GM12878 (cell line): ENCODE measurements around the gene HSPA4. TPM values are rescaled to one million over a fixed set of nuclear protein-coding genes. Genes with fewer than 3 reads are reported as not detected.

Experiments
- ATAC-seq: fragments of 200-7000 bp; cut with Tn5 transposase; 3 replicates; pipeline ENCODE4 v1.9.1; 2020; ENCODE audit warnings: mild to moderate bottlenecking, moderate library complexity
- BruUV-seq: library from RNA; stranded (reverse); fragments of 400-500 nt; replicated peaks from 2 replicates; lab custom pipeline; 2021; lab: Mats Ljungman, UMichigan
- CTCF ChIA-PET: fragments of 300-600 bp; sonication (Branson Sonifier 250); formaldehyde crosslinking; extraction: SDS; loops from one replicate; lab custom pipeline; 2021; ENCODE audit warnings: inconsistent platforms; lab: Yijun Ruan, JAX
- POLR2A ChIA-PET: fragments of 350-600 bp; formaldehyde crosslinking; extraction: SDS; loops from one replicate; lab custom pipeline; 2021; ENCODE audit warnings: inconsistent platforms; lab: Charles Lee
- RAD21 ChIA-PET: fragments of 300-600 bp; sonication (Branson Sonifier 250); formaldehyde crosslinking; loops from one replicate; lab custom pipeline; 2023; ENCODE audit warnings: antibody characterized with exemption; ENCODE audit not compliant: unreplicated experiment; lab: Charles Lee
- SMC1A ChIA-PET: fragments of 300-600 bp; sonication (Branson Sonifier 250); formaldehyde crosslinking; loops from one replicate; lab custom pipeline; 2023; ENCODE audit not compliant: unreplicated experiment, uncharacterized antibody; lab: Charles Lee
- DNase-seq: peaks from one replicate; pipeline ENCODE4 v3.0.0-alpha.2; 2011; ENCODE audit warnings: low read depth, low spot score
- FAIRE-seq: peaks from 3 replicates; lab custom pipeline; 2011; peaks lifted over from hg19 to GRCh38; lab: Jason Lieb, UNC
- H2AFZ ChIP-seq: 2 replicates; pipeline ENCODE4 v1.6.0; 2011; ENCODE audit warnings: low read depth, low read length, control low read depth; ENCODE audit not compliant: control insufficient read depth
- H3K27ac ChIP-seq: 2 replicates; pipeline ENCODE4 v1.5.1; 2011; ENCODE audit warnings: control low read depth; ENCODE audit not compliant: control insufficient read depth, insufficient read depth
- H3K27me3 ChIP-seq, 2 experiments: replicated peaks in 1 of 2; 2 replicates each; pipeline versions ENCODE4 v1.6.0 to v1.6.1; 2011; ENCODE audit warnings: low read length in 1 of 2; ENCODE audit not compliant: control insufficient read depth in 2 of 2, insufficient read depth in 2 of 2
- H3K36me3 ChIP-seq, 2 experiments: 2 replicates each; pipeline ENCODE4 v1.5.1; 2011; ENCODE audit warnings: low read length in 1 of 2; ENCODE audit not compliant: control insufficient read depth in 2 of 2, insufficient read depth in 2 of 2
- H3K4me1 ChIP-seq: 2 replicates; pipeline ENCODE4 v1.6.1; 2011; ENCODE audit warnings: mild to moderate bottlenecking, low read length, moderate library complexity, mixed read lengths; ENCODE audit not compliant: control insufficient read depth, insufficient read depth
- H3K4me2 ChIP-seq: 2 replicates; pipeline ENCODE4 v1.6.0; 2011; ENCODE audit warnings: control low read depth; ENCODE audit not compliant: control insufficient read depth, insufficient read depth
- H3K4me3 ChIP-seq: fragments of 200-600 bp; sonication (generic); 2 replicates; pipeline ENCODE4 v1.5.1; 2016
- H3K79me2 ChIP-seq: 2 replicates; pipeline ENCODE4 v1.6.0; 2011; ENCODE audit warnings: low read length; ENCODE audit not compliant: control insufficient read depth, insufficient read depth
- H3K9ac ChIP-seq: 2 replicates; pipeline ENCODE4 v1.8.0; 2011; ENCODE audit warnings: low read length, control low read depth, mixed read lengths; ENCODE audit not compliant: control insufficient read depth, insufficient read depth
- H3K9me3 ChIP-seq: replicated peaks from 3 replicates; pipeline ENCODE4 v1.5.1; 2011; ENCODE audit warnings: mild to moderate bottlenecking, low read length; ENCODE audit not compliant: control insufficient read depth, insufficient read depth
- H4K20me1 ChIP-seq: 2 replicates; pipeline ENCODE4 v1.6.0; 2011; ENCODE audit not compliant: control insufficient read depth, insufficient read depth
- BMI1 ChIP-seq: fragments of 450-650 bp; IDR thresholded peaks from 2 replicates; pipeline ENCODE4 v1.6.1; 2016; ENCODE audit warnings: mild to moderate bottlenecking, moderate library complexity, borderline replicate concordance
- CEBPB ChIP-seq, 2 experiments: fragments of 150-350 bp in 1 of 2; IDR thresholded peaks; 2 replicates each; pipeline ENCODE4 v1.6.1; 2012 to 2014; ENCODE audit warnings: low read depth in 2 of 2, low read length in 2 of 2, borderline replicate concordance in 1 of 2, inconsistent platforms in 1 of 2
- EP300 ChIP-seq, 2 experiments: fragments of 150-350 bp in 1 of 2; IDR thresholded peaks; 2 replicates each; pipeline ENCODE4 v1.6.1; 2011 to 2012; ENCODE audit warnings: low read depth in 2 of 2, low read length in 2 of 2, borderline replicate concordance in 1 of 2, improper control_type of control experiment in 1 of 2, inconsistent platforms in 1 of 2; ENCODE audit not compliant: control insufficient read depth in 1 of 2
- MEF2A ChIP-seq: IDR thresholded peaks from 2 replicates; pipeline ENCODE4 v1.6.1; 2011; ENCODE audit warnings: low read depth, mild to moderate bottlenecking, low read length, moderate library complexity; ENCODE audit not compliant: insufficient read depth
- MYB ChIP-seq: fragments of 150-350 bp; IDR thresholded peaks from 2 replicates; pipeline ENCODE4 v1.6.1; 2014; ENCODE audit warnings: mild to moderate bottlenecking, low read depth, low read length, borderline replicate concordance
- PAX8 ChIP-seq: fragments of 450-650 bp; IDR thresholded peaks from 2 replicates; pipeline ENCODE4 v1.6.1; 2017; ENCODE audit warnings: mild to moderate bottlenecking, moderate library complexity
- SIN3A ChIP-seq: IDR thresholded peaks from 2 replicates; pipeline ENCODE4 v1.6.1; 2012; ENCODE audit warnings: low read depth, low read length, improper control_type of control experiment
- TARDBP ChIP-seq: IDR thresholded peaks from 2 replicates; pipeline ENCODE4 v1.6.1; 2016; ENCODE audit warnings: borderline replicate concordance
- ZSCAN29 ChIP-seq: fragments of 450-650 bp; IDR thresholded peaks from 2 replicates; pipeline ENCODE4 v1.6.1; 2017; ENCODE audit warnings: mild to moderate bottlenecking, moderate library complexity
- ZZZ3 ChIP-seq: IDR thresholded peaks from 2 replicates; pipeline ENCODE4 v1.6.1; 2011; ENCODE audit warnings: low read depth; ENCODE audit not compliant: control insufficient read depth, insufficient read length
- WGBS: methylation state at CpG from one replicate; pipeline ENCODE4 v1.1.6; 2016; ENCODE audit warnings: low lambda C conversion rate; ENCODE audit not compliant: insufficient replicate concordance, insufficient coverage; ENCODE audit errors: missing lambda C conversion rate; 5-methylcytosine and 5-hydroxymethylcytosine counted together
- in situ Hi-C: fragments of 300-500 bp; cut with MboI; formaldehyde crosslinking; loops from 9 replicates; pipeline ENCODE4 v1.14.3; 2018; ENCODE audit warnings: mixed read lengths
- intact Hi-C: fragments of 100-400 bp; cut with micrococcal nuclease; formaldehyde crosslinking; loops from one replicate; pipeline ENCODE4 v1.14.2; 2022; ENCODE audit not compliant: unreplicated experiment
- polyA plus RNA-seq, 11 experiments: library from polyadenylated mRNA; depleted of rRNA in 4 of 11; unstranded in 6 of 11; stranded (reverse) in 5 of 11; fragments of >200 nt; fragmentation: Nextera tagmentation in 4 of 11; fragmentation: Illumina TruSeq in 1 of 11; extraction: Ambion mirVana in 4 of 11; extraction: Trizol in 1 of 11; gene quantifications; 1 replicate in 1 of 11; 2 replicates in 10 of 11; pipeline versions ENCODE4 v1.2.1 to v1.2.3, GENCODE V29; 2011 to 2016; ENCODE audit warnings: inconsistent platforms in 2 of 11, missing spikeins in 2 of 11, low read depth in 1 of 11
- total RNA-seq, 4 experiments: library from RNA; depleted of rRNA in 3 of 4; stranded (reverse); fragments of >200 nt in 3 of 4; fragmentation: Illumina TruSeq in 1 of 4; extraction: Trizol in 1 of 4; gene quantifications; 2 replicates each; pipeline versions ENCODE4 v1.2.1 to v1.2.3, GENCODE V29; 2013 to 2021
- TF ChIP-seq, protein P1 (sequence below): IDR thresholded peaks from 2 replicates; pipeline ENCODE4 v1.6.1; 2012; ENCODE audit warnings: low read depth, low read length, improper control_type of control experiment
- TF ChIP-seq, protein P2 (sequence below): IDR thresholded peaks from 2 replicates; pipeline ENCODE4 v1.6.1; 2012; ENCODE audit warnings: mild to moderate bottlenecking, low read depth, low read length
- TF ChIP-seq, protein P3 (sequence below): fragments of 450-650 bp; IDR thresholded peaks from 2 replicates; pipeline ENCODE4 v1.6.1; 2017; ENCODE audit warnings: mild to moderate bottlenecking, moderate library complexity

Gene HSPA4
- total and polyA plus RNA-seq, 10 of the 15 experiments (the other 5 are each of a cell fraction or from before 2014, with no cell fraction given) = 61.6 to 234 (median 116) TPM

DNA sequence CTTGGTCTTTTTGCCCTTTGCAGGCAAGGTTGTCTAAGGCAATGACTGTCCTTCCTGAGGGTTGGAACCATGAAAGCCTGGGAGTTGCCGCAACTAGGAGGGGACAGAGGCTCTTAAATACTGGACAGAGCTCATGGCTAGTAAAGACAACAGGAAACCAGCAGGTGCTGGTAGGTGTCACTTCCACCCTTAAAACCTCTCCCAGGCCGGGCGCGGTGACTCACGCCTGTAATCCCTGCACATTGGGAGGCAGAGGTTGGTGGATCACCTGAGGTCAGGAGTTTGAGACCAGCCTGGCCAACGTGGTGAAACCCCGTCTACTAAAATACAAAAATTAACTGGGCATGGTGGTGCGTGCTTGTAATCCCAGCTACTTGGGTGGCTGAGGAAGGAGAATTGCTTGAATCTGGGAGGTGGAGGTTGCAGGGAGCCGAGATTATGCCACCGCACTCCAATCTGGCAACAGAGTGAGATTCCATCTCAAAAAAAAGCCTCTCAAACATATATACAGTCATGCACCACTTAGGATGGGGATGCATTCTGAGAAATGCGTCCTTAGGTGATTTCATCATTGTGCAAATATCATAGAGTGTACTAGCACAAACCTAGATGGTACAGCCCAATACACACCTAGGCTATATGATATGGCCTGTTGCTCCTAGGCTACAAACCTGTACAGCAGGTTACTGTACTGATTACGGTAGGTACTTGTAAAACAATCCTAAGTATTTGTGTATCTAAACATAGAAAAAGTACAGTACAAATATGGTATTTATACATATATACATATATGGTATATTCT is 102.7 kb downstream of the HSPA4 start:
- ChIA-PET POLR2A (no interaction called here), RAD21 (no interaction called here), SMC1A (no interaction called here), CTCF (interaction anchor here (2.0 kb wide), 1 partner anchor 13 kb away, joined by 5 read pairs; no protein-coding TSS in a partner anchor)
- Histone ChIP-seq H3K4me3 (no peak overlapping the region), H3K79me2 (no peaks in the 10 kb centered on the region), H3K27ac (no peak overlapping the region), H3K36me3 (no peaks in the 10 kb centered on the region), H2AFZ (no peak overlapping the region), H3K9me3 (no peaks in the 10 kb centered on the region; the same call in 2 of the 3 replicates), H3K27me3 (no peaks in the 10 kb centered on the region), H3K9ac (no peak overlapping the region), H4K20me1 (no peaks in the 10 kb centered on the region), H3K4me1 (no peaks in the 10 kb centered on the region), H3K4me2 (no peak overlapping the region)
- no TSS peak for BruUV-seq
- in situ Hi-C loops (no loop called here), intact Hi-C loops (no loop called here)
- DNase-seq = no peak
- no peak for FAIRE-seq
- ATAC-seq = no peak
- 64% methylated on average over 12 of the region's 12 CpGs for WGBS
- TF ChIP-seq CEBPB (IDR thresholded peaks at IDR 0.05; ENCODE audit: borderline replicate concordance in 1 of 2, low read depth in 2 of 2, low read length in 2 of 2) = no peak
- TF ChIP-seq BMI1 = no peak
- TF ChIP-seq, protein P1, sequence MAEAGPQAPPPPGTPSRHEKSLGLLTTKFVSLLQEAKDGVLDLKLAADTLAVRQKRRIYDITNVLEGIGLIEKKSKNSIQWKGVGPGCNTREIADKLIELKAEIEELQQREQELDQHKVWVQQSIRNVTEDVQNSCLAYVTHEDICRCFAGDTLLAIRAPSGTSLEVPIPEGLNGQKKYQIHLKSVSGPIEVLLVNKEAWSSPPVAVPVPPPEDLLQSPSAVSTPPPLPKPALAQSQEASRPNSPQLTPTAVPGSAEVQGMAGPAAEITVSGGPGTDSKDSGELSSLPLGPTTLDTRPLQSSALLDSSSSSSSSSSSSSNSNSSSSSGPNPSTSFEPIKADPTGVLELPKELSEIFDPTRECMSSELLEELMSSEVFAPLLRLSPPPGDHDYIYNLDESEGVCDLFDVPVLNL = no peak
- TF ChIP-seq, protein P2, sequence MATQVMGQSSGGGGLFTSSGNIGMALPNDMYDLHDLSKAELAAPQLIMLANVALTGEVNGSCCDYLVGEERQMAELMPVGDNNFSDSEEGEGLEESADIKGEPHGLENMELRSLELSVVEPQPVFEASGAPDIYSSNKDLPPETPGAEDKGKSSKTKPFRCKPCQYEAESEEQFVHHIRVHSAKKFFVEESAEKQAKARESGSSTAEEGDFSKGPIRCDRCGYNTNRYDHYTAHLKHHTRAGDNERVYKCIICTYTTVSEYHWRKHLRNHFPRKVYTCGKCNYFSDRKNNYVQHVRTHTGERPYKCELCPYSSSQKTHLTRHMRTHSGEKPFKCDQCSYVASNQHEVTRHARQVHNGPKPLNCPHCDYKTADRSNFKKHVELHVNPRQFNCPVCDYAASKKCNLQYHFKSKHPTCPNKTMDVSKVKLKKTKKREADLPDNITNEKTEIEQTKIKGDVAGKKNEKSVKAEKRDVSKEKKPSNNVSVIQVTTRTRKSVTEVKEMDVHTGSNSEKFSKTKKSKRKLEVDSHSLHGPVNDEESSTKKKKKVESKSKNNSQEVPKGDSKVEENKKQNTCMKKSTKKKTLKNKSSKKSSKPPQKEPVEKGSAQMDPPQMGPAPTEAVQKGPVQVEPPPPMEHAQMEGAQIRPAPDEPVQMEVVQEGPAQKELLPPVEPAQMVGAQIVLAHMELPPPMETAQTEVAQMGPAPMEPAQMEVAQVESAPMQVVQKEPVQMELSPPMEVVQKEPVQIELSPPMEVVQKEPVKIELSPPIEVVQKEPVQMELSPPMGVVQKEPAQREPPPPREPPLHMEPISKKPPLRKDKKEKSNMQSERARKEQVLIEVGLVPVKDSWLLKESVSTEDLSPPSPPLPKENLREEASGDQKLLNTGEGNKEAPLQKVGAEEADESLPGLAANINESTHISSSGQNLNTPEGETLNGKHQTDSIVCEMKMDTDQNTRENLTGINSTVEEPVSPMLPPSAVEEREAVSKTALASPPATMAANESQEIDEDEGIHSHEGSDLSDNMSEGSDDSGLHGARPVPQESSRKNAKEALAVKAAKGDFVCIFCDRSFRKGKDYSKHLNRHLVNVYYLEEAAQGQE = no peak
- TF ChIP-seq MEF2A = no peak
- no peak for TF ChIP-seq ZZZ3
- TF ChIP-seq TARDBP = no peak
- TF ChIP-seq ZSCAN29 = no peak
- no peak for TF ChIP-seq SIN3A
- no peak for TF ChIP-seq PAX8
- TF ChIP-seq, protein P3, sequence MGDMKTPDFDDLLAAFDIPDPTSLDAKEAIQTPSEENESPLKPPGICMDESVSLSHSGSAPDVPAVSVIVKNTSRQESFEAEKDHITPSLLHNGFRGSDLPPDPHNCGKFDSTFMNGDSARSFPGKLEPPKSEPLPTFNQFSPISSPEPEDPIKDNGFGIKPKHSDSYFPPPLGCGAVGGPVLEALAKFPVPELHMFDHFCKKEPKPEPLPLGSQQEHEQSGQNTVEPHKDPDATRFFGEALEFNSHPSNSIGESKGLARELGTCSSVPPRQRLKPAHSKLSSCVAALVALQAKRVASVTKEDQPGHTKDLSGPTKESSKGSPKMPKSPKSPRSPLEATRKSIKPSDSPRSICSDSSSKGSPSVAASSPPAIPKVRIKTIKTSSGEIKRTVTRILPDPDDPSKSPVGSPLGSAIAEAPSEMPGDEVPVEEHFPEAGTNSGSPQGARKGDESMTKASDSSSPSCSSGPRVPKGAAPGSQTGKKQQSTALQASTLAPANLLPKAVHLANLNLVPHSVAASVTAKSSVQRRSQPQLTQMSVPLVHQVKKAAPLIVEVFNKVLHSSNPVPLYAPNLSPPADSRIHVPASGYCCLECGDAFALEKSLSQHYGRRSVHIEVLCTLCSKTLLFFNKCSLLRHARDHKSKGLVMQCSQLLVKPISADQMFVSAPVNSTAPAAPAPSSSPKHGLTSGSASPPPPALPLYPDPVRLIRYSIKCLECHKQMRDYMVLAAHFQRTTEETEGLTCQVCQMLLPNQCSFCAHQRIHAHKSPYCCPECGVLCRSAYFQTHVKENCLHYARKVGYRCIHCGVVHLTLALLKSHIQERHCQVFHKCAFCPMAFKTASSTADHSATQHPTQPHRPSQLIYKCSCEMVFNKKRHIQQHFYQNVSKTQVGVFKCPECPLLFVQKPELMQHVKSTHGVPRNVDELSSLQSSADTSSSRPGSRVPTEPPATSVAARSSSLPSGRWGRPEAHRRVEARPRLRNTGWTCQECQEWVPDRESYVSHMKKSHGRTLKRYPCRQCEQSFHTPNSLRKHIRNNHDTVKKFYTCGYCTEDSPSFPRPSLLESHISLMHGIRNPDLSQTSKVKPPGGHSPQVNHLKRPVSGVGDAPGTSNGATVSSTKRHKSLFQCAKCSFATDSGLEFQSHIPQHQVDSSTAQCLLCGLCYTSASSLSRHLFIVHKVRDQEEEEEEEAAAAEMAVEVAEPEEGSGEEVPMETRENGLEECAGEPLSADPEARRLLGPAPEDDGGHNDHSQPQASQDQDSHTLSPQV = no peak
- TF ChIP-seq MYB = no peak
- no peak for TF ChIP-seq EP300 (IDR thresholded peaks at IDR 0.05; ENCODE audit: borderline replicate concordance in 1 of 2, control insufficient read depth in 1 of 2, low read depth in 2 of 2, low read length in 2 of 2)
